Stimulated activated CD4-positive, alpha-beta T cell treated with anti-CD3 and anti-CD28 coated beads, Interleukin-1b, Interleukin-23, amount 100 ng/mL, for 24 hours (primary cell): ENCODE results near the gene TIMP4.

Source experiments
- DNase-seq, 4 experiments: peaks; one replicate each; pipeline ENCODE4 v3.0.0-alpha.2; 2020; ENCODE audit warnings: low read depth in 4 of 4, low spot score in 1 of 4

The TIMP4 gene

GRCh38 chr3:12158387-12159226 is at the start of gene TIMP4:
Gene TIMP4, minus strand, starts transcription at chr3:12158912. Its CDS starts 72 bp downstream, at chr3:12158840.
- no peak for DNase-seq

GRCh38 chr3:12205171-12205570 is 46.5 kb upstream of the TIMP4 start:
- no peak for DNase-seq

GRCh38 chr3:12201813-12202212 is 43.1 kb upstream of the TIMP4 start:
- no peak for DNase-seq

- DNase-seq = no peak
Measured at GRCh38 chr3:12198301-12198700, 39.6 kb upstream of the TIMP4 start.

GRCh38 chr3:12197475-12197874 is 38.8 kb upstream of the TIMP4 start:
- DNase-seq = no peak

- DNase-seq = no peak
Measured at GRCh38 chr3:12196684-12197083, 38.0 kb upstream of the TIMP4 start.

GRCh38 chr3:12195231-12195630 is 36.5 kb upstream of the TIMP4 start:
- DNase-seq = no peak

- no peak for DNase-seq
Measured at GRCh38 chr3:12194669-12195161, 36.0 kb upstream of the TIMP4 start.

GRCh38 chr3:12194209-12194608 is 35.5 kb upstream of the TIMP4 start:
- no peak for DNase-seq

- DNase-seq = peak in 1 of 4 experiments; percentile 29
Measured at GRCh38 chr3:12193485-12194165, 34.9 kb upstream of the TIMP4 start.

- no peak for DNase-seq
Measured at GRCh38 chr3:12192655-12193484, 34.2 kb upstream of the TIMP4 start.

- DNase-seq = no peak
Measured at GRCh38 chr3:12192173-12192572, 33.5 kb upstream of the TIMP4 start.

GRCh38 chr3:12191559-12191958 is 32.8 kb upstream of the TIMP4 start:
- DNase-seq = no peak

- DNase-seq = no peak
Measured at GRCh38 chr3:12190832-12191231, 32.1 kb upstream of the TIMP4 start.

- no peak for DNase-seq
Measured at GRCh38 chr3:12190221-12190807, 31.6 kb upstream of the TIMP4 start.

GRCh38 chr3:12188681-12189287 is 30.1 kb upstream of the TIMP4 start:
- no peak for DNase-seq

GRCh38 chr3:12188328-12188648 is 29.6 kb upstream of the TIMP4 start:
- DNase-seq = no peak

GRCh38 chr3:12187448-12188327 is 29.0 kb upstream of the TIMP4 start:
- peak; percentile 23 to 70 (median 42) for DNase-seq

GRCh38 chr3:12186515-12187286 is 28.0 kb upstream of the TIMP4 start:
- no peak for DNase-seq
